Mammary epithelial cell (primary cell): Measurements from ENCODE around the gene ATP2B2.

Source experiments
- CTCF ChIP-seq, 2 donors: IDR thresholded peaks in 1 of 2; conservative IDR thresholded peaks in 1 of 2; 2 replicates each; pipeline ENCODE4 v1.5.1; 2011 to 2012; ENCODE audit warnings: inconsistent platforms in 2 of 2, low read length in 2 of 2, mild to moderate bottlenecking in 2 of 2, control low read depth in 1 of 2, low read depth in 1 of 2; ENCODE audit not compliant: insufficient read depth in 1 of 2; ENCODE audit errors: extremely low read depth in 1 of 2
- EZH2 ChIP-seq: IDR thresholded peaks from 2 replicates; pipeline ENCODE4 v1.6.1; 2012; ENCODE audit warnings: low read length, inconsistent platforms, borderline replicate concordance

GRCh38 chr3:10274601-10275000, 230.8 kb downstream of the ATP2B2 start:
- TF ChIP-seq CTCF (conservative IDR thresholded peaks at IDR 0.05 in 1 of 2, IDR thresholded peaks at IDR 0.05 in 1 of 2; ENCODE audit: extremely low read depth in 1 of 2, insufficient read depth in 1 of 2, low read depth in 1 of 2, low read length in 2 of 2) = no peak
- no peak for TF ChIP-seq EZH2
